Testis (tissue), 3 donors: Measurements from ENCODE around the gene SLC19A1. TPM values are rescaled to one million over a fixed set of nuclear protein-coding genes. Genes with fewer than 3 reads are reported as not detected.

Experiments used
- DNase-seq: peaks from one replicate; pipeline ENCODE4 v3.0.0-alpha.2; 2019
- H3K27ac ChIP-seq, 2 donors: fragments of 200-600 bp; sonication (generic); one replicate each; pipeline ENCODE4 v1.5.1; 2019
- H3K27me3 ChIP-seq: fragments of 200-600 bp; sonication (generic); one replicate; pipeline ENCODE4 v1.5.1; 2019
- H3K36me3 ChIP-seq: fragments of 200-600 bp; sonication (generic); one replicate; pipeline ENCODE4 v1.5.1; 2017; ENCODE audit warnings: low read depth; ENCODE audit errors: missing control alignments
- H3K4me1 ChIP-seq: fragments of 200-600 bp; sonication (generic); one replicate; pipeline ENCODE4 v1.5.1; 2019
- H3K4me3 ChIP-seq, 2 donors: fragments of 200-600 bp; sonication (generic); one replicate each; pipeline ENCODE4 v1.5.1; 2017 to 2019
- H3K9me3 ChIP-seq: fragments of 200-600 bp; sonication (generic); one replicate; pipeline ENCODE4 v1.5.1; 2017
- CTCF ChIP-seq, 3 experiments: fragments of 450-650 bp in 2 of 3; fragments of 200-600 bp in 1 of 3; sonication (generic) in 1 of 3; IDR thresholded peaks; one replicate each; pipeline ENCODE4 v1.5.1; 2016 to 2019; ENCODE audit warnings: antibody characterized with exemption in 3 of 3, mild to moderate bottlenecking in 2 of 3, moderate library complexity in 1 of 3
- POLR2A ChIP-seq: fragments of 450-650 bp; IDR thresholded peaks from one replicate; pipeline ENCODE4 v1.6.1; 2017; ENCODE audit warnings: antibody characterized with exemption, mild to moderate bottlenecking, moderate library complexity
- WGBS, 2 donors: methylation state at CpG; one replicate each; pipeline ENCODE4 v1.1.5; 2018; 5-methylcytosine and 5-hydroxymethylcytosine counted together
- intact Hi-C: fragments of 100-400 bp; cut with DNase I; formaldehyde crosslinking; loops from one replicate; pipeline ENCODE4 v1.15.1; 2023; ENCODE audit warnings: low total_unique reads
- polyA plus RNA-seq: library from polyadenylated mRNA; stranded (reverse); fragments of 350-450 nt; fragmentation: Illumina TruSeq; extraction: RNeasy Lipid Tissue Mini Kit (QIAGEN cat#74804); gene quantifications from one replicate; pipeline ENCODE4 v1.2.3, GENCODE V29; 2014; ENCODE audit warnings: low read depth, low replicate concordance; ENCODE audit not compliant: insufficient read depth
- total RNA-seq, 2 donors: library from RNA; depleted of rRNA; stranded (reverse); fragments of >200 nt; gene quantifications; one replicate each; pipeline ENCODE4 v1.2.3, GENCODE V29; 2016

SLC19A1 gene
- total and polyA plus RNA-seq, 3 donors from 2014 or later = 5.5 to 17.4 (median 15.7) TPM

- intact Hi-C loops = no loop called here
- no peaks in the 10 kb centered on the region for H3K9me3 ChIP-seq
- no peak overlapping the region for H3K27ac ChIP-seq
- 91 to 100% methylated on average over 1 to 11 of the region's 11 CpGs for WGBS, 2 donors
- no peak for TF ChIP-seq CTCF (IDR thresholded peaks at IDR 0.05)
- TF ChIP-seq POLR2A = no peak
- H3K4me1 ChIP-seq = no peaks in the 10 kb centered on the region
- H3K27me3 ChIP-seq = no peaks in the 10 kb centered on the region
- DNase-seq = no peak
- H3K36me3 ChIP-seq = no peaks in the 10 kb centered on the region
- no peak overlapping the region for H3K4me3 ChIP-seq
Observed at GRCh38 chr21:45513741-45514310, 28.4 kb downstream of the SLC19A1 start.

GRCh38 chr21:45513003-45513717 lies 29.1 kb downstream of the SLC19A1 start:
- TF ChIP-seq CTCF (IDR thresholded peaks at IDR 0.05) (no peak), POLR2A (no peak)
- 86 to 100% methylated on average over 1 to 19 of the region's 19 CpGs for WGBS, 2 donors
- H3K9me3 ChIP-seq = no peaks in the 10 kb centered on the region
- DNase-seq = no peak
- no peaks in the 10 kb centered on the region for H3K36me3 ChIP-seq
- no peak overlapping the region for H3K27ac ChIP-seq
- no peaks in the 10 kb centered on the region for H3K27me3 ChIP-seq
- intact Hi-C loops = no loop called here
- no peaks in the 10 kb centered on the region for H3K4me1 ChIP-seq
- H3K4me3 ChIP-seq = no peak overlapping the region

- intact Hi-C loops = no loop called here
- TF ChIP-seq CTCF (IDR thresholded peaks at IDR 0.05) (no peak), POLR2A (no peak)
- Histone ChIP-seq H3K4me1 (no peaks in the 10 kb centered on the region), H3K36me3 (no peaks in the 10 kb centered on the region), H3K27ac (no peak overlapping the region), H3K9me3 (no peaks in the 10 kb centered on the region), H3K27me3 (no peaks in the 10 kb centered on the region), H3K4me3 (no peak overlapping the region)
- no peak for DNase-seq
- 89% methylated on average over 4 to 8 of the region's 8 CpGs for WGBS, 2 donors
Observed at GRCh38 chr21:45512626-45513002, 29.6 kb downstream of the SLC19A1 start.

- H3K27me3 ChIP-seq = no peaks in the 10 kb centered on the region
- TF ChIP-seq CTCF (IDR thresholded peaks at IDR 0.05) (no peak), POLR2A (no peak)
- DNase-seq = no peak
- H3K27ac ChIP-seq = no peak overlapping the region
- no peaks in the 10 kb centered on the region for H3K36me3 ChIP-seq
- H3K9me3 ChIP-seq = no peaks in the 10 kb centered on the region
- 86 to 88% methylated on average over 11 to 35 of the region's 35 CpGs for WGBS, 2 donors
- H3K4me1 ChIP-seq = no peaks in the 10 kb centered on the region
- H3K4me3 ChIP-seq = no peak overlapping the region
- intact Hi-C loops = no loop called here
Observed at GRCh38 chr21:45511661-45512431, 30.4 kb downstream of the SLC19A1 start.
